GM12875 (cell line): ENCODE results near the gene RNF128.

Experiments used
- H3K4me3 ChIP-seq: one replicate; pipeline ENCODE4 v1.5.1; 2011; ENCODE audit warnings: low read depth, low read length, control low read depth
- TF ChIP-seq, protein P1 (sequence below): IDR thresholded peaks from 2 replicates; pipeline ENCODE4 v1.5.1; 2011; ENCODE audit warnings: low read depth, mild to moderate bottlenecking, control low read depth, inconsistent platforms, low read length, moderate library complexity, borderline replicate concordance; ENCODE audit not compliant: insufficient read depth

RNF128 gene, protein sequence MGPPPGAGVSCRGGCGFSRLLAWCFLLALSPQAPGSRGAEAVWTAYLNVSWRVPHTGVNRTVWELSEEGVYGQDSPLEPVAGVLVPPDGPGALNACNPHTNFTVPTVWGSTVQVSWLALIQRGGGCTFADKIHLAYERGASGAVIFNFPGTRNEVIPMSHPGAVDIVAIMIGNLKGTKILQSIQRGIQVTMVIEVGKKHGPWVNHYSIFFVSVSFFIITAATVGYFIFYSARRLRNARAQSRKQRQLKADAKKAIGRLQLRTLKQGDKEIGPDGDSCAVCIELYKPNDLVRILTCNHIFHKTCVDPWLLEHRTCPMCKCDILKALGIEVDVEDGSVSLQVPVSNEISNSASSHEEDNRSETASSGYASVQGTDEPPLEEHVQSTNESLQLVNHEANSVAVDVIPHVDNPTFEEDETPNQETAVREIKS

DNA sequence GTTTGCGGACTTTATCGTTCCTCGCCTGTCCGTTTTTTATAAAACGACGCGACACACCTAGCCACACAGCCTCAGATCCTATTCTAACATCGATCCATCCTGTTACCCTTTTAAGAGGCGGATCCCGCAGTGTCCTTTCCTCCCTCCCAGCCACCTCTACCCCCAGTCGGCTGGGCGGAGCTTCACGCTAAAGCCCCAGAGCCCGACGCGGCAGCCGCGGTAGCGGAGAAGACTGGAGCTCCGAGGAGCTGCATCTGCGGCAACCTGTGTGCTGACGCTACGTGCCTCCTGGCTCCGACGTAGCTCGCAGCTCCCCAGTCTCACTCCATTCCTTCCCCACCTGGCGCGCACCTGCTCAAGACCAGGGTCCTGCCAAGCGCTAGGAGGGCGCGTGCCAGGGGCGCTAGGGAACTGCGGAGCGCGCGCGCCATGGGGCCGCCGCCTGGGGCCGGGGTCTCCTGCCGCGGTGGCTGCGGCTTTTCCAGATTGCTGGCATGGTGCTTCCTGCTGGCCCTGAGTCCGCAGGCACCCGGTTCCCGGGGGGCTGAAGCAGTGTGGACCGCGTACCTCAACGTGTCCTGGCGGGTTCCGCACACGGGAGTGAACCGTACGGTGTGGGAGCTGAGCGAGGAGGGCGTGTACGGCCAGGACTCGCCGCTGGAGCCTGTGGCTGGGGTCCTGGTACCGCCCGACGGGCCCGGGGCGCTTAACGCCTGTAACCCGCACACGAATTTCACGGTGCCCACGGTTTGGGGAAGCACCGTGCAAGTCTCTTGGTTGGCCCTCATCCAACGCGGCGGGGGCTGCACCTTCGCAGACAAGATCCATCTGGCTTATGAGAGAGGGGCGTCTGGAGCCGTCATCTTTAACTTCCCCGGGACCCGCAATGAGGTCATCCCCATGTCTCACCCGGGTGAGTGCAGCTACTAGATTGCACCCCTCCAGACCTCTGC, at the start of gene RNF128:
TSS of gene RNF128 (plus strand) at position 217 of the 953 bp plus-strand sequence. CDS start at position 430, 213 bp downstream.
- TF ChIP-seq, protein P1, sequence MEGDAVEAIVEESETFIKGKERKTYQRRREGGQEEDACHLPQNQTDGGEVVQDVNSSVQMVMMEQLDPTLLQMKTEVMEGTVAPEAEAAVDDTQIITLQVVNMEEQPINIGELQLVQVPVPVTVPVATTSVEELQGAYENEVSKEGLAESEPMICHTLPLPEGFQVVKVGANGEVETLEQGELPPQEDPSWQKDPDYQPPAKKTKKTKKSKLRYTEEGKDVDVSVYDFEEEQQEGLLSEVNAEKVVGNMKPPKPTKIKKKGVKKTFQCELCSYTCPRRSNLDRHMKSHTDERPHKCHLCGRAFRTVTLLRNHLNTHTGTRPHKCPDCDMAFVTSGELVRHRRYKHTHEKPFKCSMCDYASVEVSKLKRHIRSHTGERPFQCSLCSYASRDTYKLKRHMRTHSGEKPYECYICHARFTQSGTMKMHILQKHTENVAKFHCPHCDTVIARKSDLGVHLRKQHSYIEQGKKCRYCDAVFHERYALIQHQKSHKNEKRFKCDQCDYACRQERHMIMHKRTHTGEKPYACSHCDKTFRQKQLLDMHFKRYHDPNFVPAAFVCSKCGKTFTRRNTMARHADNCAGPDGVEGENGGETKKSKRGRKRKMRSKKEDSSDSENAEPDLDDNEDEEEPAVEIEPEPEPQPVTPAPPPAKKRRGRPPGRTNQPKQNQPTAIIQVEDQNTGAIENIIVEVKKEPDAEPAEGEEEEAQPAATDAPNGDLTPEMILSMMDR, result no peak
- H3K4me3 ChIP-seq, result no peak within 1 kb of the TSS

DNA sequence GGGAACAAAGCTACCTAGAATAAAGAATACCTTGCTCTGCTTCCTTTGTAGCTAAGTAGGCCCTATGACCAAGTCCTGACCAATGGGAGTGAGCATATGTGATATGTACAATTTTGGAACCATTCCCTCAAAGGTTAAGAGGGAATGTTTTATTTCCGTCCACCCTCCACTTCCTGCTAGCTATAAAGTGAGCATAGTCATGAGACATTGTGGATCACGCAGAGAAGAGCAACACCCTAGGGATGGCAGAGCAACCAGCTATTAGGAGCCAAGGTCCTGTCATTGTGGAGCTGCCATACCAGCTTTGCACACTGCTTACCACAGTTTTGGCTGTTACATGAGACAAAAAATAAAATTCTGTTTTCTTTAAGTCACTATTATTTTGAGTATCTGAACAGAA, 45.8 kb upstream of the RNF128 start:
- TF ChIP-seq, protein P1, result no peak
- no peak overlapping the region for H3K4me3 ChIP-seq

DNA sequence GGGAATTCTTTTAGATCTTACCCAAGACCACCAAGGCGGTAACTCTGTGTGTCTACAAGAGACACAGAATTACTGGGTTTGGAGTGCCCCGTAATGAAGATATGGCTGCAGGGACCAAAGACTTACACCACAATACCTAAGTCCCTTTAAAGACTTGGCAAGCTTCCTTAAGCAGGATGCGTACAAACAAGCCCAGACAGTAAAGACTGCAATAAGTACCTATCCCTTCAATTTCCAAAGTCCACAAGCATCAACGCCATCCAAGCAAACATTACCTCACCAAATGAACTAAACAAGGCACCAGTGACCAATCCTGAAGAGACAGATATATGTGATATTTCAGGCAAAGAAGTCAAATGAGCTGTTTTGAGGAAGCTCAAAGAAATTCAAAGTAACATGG, 42.3 kb upstream of the RNF128 start:
- TF ChIP-seq, protein P1, result no peak
- H3K4me3 ChIP-seq, result no peak overlapping the region

DNA sequence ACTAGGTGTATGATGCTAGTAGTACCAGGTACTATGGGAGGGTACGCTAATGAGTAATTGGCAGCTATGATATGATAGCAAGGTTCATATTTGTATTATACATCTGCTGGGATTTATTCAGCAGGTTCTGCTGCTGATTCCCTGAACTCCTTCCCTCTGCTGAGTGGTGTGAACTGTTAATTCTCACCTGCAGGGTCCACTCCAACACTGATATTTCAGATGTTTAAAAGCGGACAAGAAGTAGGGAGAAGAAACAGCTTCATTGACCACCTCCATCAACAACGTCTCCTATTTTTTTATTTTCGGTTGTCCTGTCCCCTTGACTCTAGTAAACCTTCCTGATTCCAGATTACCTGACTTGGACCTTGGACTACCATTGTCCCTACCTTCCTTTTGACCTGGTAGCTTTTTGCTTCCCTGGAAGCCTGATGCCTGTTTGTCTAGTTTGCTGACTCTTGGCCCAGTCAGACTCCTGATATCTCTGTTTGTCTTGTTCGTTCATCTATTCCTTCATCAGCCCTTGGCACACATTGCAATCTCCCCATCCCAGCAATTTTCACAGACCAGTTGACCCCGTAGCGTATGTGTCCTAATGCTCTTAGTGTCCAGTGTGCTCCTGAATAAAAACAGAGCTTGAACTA, 34.0 kb upstream of the RNF128 start:
- TF ChIP-seq, protein P1, result no peak
- H3K4me3 ChIP-seq, result no peak overlapping the region

DNA sequence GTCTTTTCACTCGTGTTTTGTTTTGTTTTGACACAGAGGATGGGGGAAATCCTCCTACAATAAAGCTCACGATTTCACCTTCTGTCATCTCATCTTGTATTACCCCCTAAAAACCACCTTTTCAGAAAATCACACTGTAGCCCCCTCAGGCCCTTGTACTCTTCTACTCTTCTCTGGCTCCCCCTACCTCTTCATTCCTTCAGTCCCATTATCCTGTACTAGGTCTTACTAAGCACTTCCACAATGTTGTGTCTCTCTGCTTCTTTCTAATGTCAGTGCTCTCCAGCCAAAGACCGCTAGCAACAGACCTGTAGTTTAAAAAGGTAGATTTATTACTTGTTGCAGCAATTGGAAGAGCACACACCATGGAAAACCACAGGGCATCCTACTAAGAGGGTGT, 30.0 kb upstream of the RNF128 start:
- H3K4me3 ChIP-seq, result no peak overlapping the region
- TF ChIP-seq, protein P1, result no peak

DNA sequence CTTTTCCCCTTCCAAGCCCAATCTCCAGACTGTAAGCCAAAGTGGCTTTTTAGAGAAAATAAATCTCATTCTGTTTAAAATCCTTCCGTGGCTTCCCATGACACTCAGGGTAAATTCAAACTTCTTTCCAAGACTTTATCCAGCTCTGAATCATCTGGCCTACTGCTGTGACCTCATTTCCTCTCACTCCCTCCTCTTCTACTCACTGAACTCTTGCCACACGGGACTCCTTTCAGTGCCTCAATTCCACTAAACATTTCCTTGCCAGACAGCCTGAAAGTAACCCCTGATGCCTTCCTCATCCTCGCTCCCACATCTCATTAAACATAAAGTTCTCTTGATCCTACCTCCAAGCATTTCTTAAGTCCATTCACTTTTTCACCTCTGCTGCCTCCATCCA, 27.8 kb upstream of the RNF128 start:
- TF ChIP-seq, protein P1, result no peak

More for the DNA sequence above, 27.8 kb upstream of the RNF128 start:
- H3K4me3 ChIP-seq, result no peak overlapping the region
